ENCODE data around the gene DNAJC25. TPM values are rescaled to one million over a fixed set of nuclear protein-coding genes. Genes with fewer than 3 reads are reported as not detected.

Gene DNAJC25
- total RNA-seq, 1 experiment from 2014 or later, result 10.2 TPM

GRCh38 chr9:111674319-111674718 lies 43.2 kb downstream of the DNAJC25 start:
- CTCF ChIA-PET, result no interaction called here
- Histone ChIP-seq H3K9me3 (no peaks in the 10 kb centered on the region), H3K4me3 (ENCODE audit: low read depth, low read length) (no peak overlapping the region), H3K36me3 (ENCODE audit: control insufficient read depth, insufficient read depth, low read length) (0 out of 2 replicates have a peak, but pooled peaks cover 2% of the 10 kb centered on the region), H3K4me1 (no peaks in the 10 kb centered on the region), H3K27me3 (replicated peaks; ENCODE audit: control insufficient read depth, insufficient read depth, low read length) (no peaks in the 10 kb centered on the region)
- Mint-ChIP-seq H3K4me1 (ENCODE audit: low read depth, unreplicated experiment) (no peaks in the 10 kb centered on the region), H3K27ac (ENCODE audit: unreplicated experiment) (no peak overlapping the region), H3K4me3 (ENCODE audit: unreplicated experiment) (no peak overlapping the region), H3K36me3 (ENCODE audit: insufficient read depth, unreplicated experiment) (peaks cover 22% of the 10 kb centered on the region), H3K27me3 (ENCODE audit: insufficient read depth, unreplicated experiment) (no peaks in the 10 kb centered on the region), H3K9me3 (ENCODE audit: unreplicated experiment) (no peaks in the 10 kb centered on the region)
- TF ChIP-seq, protein P1, sequence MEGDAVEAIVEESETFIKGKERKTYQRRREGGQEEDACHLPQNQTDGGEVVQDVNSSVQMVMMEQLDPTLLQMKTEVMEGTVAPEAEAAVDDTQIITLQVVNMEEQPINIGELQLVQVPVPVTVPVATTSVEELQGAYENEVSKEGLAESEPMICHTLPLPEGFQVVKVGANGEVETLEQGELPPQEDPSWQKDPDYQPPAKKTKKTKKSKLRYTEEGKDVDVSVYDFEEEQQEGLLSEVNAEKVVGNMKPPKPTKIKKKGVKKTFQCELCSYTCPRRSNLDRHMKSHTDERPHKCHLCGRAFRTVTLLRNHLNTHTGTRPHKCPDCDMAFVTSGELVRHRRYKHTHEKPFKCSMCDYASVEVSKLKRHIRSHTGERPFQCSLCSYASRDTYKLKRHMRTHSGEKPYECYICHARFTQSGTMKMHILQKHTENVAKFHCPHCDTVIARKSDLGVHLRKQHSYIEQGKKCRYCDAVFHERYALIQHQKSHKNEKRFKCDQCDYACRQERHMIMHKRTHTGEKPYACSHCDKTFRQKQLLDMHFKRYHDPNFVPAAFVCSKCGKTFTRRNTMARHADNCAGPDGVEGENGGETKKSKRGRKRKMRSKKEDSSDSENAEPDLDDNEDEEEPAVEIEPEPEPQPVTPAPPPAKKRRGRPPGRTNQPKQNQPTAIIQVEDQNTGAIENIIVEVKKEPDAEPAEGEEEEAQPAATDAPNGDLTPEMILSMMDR (IDR thresholded peaks at IDR 0.05; ENCODE audit: insufficient read depth in 1 of 2, low read depth in 1 of 2, low read length in 1 of 2, severe bottlenecking in 1 of 2, unreplicated experiment in 1 of 2), result no peak
- POLR2A ChIA-PET, result interaction anchor here (0.7 kb wide), 1 partner anchor 14 kb away, joined by 3 read pairs; no protein-coding TSS in a partner anchor
- no TSS peak for BruUV-seq (replicated peaks)
- DNase-seq, result no peak
- intact Hi-C loops (cut with micrococcal nuclease; ENCODE audit: unreplicated experiment), result no loop called here

DNA sequence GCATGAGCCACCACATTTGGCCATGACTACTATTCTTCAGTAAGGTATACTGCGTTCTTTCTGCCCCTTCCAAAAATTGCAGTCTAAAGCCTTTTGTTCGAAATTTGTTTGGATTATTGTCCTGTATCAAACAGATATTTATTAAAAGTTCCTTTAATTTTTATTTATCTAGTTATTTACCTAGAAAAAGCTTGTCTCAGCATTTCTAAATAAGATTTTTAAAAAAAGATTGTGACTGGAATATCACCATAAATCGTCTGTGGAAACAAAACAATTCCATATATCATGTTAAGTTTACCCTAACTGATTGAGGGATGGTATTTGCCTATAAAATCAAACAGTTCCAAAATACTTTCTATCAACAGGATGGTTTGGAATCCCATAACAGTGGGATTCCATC lies 45.0 kb downstream of the DNAJC25 start:
- peaks cover 13% of the 10 kb centered on the region for H3K36me3 Mint-ChIP-seq (ENCODE audit: insufficient read depth, unreplicated experiment)
- H3K4me1 Mint-ChIP-seq (ENCODE audit: low read depth, unreplicated experiment), result no peaks in the 10 kb centered on the region
- no peaks in the 10 kb centered on the region for H3K9me3 ChIP-seq
- H3K9me3 Mint-ChIP-seq (ENCODE audit: unreplicated experiment), result no peaks in the 10 kb centered on the region
- TF ChIP-seq, protein P1 (IDR thresholded peaks at IDR 0.05; ENCODE audit: insufficient read depth in 1 of 2, low read depth in 1 of 2, low read length in 1 of 2, severe bottlenecking in 1 of 2, unreplicated experiment in 1 of 2), result no peak
- ChIA-PET POLR2A (no interaction called here), CTCF (no interaction called here)
- BruUV-seq (replicated peaks), result no TSS peak
- no peaks in the 10 kb centered on the region for H3K4me1 ChIP-seq
- DNase-seq, result no peak
- no peak overlapping the region for H3K4me3 ChIP-seq (ENCODE audit: low read depth, low read length)
- H3K4me3 Mint-ChIP-seq (ENCODE audit: unreplicated experiment), result no peak overlapping the region
- H3K27me3 Mint-ChIP-seq (ENCODE audit: insufficient read depth, unreplicated experiment), result no peaks in the 10 kb centered on the region
- intact Hi-C loops (cut with micrococcal nuclease; ENCODE audit: unreplicated experiment), result no loop called here
- H3K27me3 ChIP-seq (replicated peaks; ENCODE audit: control insufficient read depth, insufficient read depth, low read length), result no peaks in the 10 kb centered on the region
- H3K27ac Mint-ChIP-seq (ENCODE audit: unreplicated experiment), result no peak overlapping the region
- H3K36me3 ChIP-seq (ENCODE audit: control insufficient read depth, insufficient read depth, low read length), result 0 out of 2 replicates have a peak, but pooled peaks cover 2% of the 10 kb centered on the region

DNA sequence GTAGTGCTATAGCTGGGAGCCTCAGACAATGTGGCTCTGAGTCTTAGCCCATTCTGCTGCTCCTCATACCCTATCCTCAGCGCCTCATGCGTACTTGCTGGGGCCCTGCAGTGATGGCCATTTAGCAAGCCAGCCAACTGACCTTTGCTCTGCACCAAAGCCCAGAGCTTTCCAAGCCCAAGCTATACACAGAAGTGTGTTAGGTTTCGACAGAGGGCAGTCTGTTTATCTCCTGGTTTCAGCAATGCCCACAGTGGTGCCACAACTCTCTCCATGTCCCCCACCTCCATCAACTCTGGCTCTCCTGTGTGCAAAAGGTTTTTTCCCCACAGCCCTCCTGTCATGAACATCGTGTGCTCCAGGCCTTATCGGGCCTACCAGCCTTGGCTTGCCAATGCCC lies 47.2 kb downstream of the DNAJC25 start:
- H3K36me3 Mint-ChIP-seq (ENCODE audit: insufficient read depth, unreplicated experiment), result peaks cover 11% of the 10 kb centered on the region
- TF ChIP-seq, protein P1 (IDR thresholded peaks at IDR 0.05; ENCODE audit: insufficient read depth in 1 of 2, low read depth in 1 of 2, low read length in 1 of 2, severe bottlenecking in 1 of 2, unreplicated experiment in 1 of 2), result no peak
- H3K4me3 Mint-ChIP-seq (ENCODE audit: unreplicated experiment), result no peak overlapping the region
- CTCF ChIA-PET, result no interaction called here
- 0 out of 2 replicates have a peak, but pooled peaks cover 2% of the 10 kb centered on the region for H3K36me3 ChIP-seq (ENCODE audit: control insufficient read depth, insufficient read depth, low read length)
- intact Hi-C loops (cut with micrococcal nuclease; ENCODE audit: unreplicated experiment), result no loop called here
- H3K9me3 ChIP-seq, result no peaks in the 10 kb centered on the region
- H3K9me3 Mint-ChIP-seq (ENCODE audit: unreplicated experiment), result no peaks in the 10 kb centered on the region
- no peak overlapping the region for H3K4me3 ChIP-seq (ENCODE audit: low read depth, low read length)
- no peaks in the 10 kb centered on the region for H3K27me3 Mint-ChIP-seq (ENCODE audit: insufficient read depth, unreplicated experiment)
- no peak overlapping the region for H3K27ac Mint-ChIP-seq (ENCODE audit: unreplicated experiment)
- no peaks in the 10 kb centered on the region for H3K4me1 Mint-ChIP-seq (ENCODE audit: low read depth, unreplicated experiment)
- no TSS peak for BruUV-seq (replicated peaks)
- no peaks in the 10 kb centered on the region for H3K4me1 ChIP-seq
- DNase-seq, result peak in 1 of 2 experiments; percentile 19
- H3K27me3 ChIP-seq (replicated peaks; ENCODE audit: control insufficient read depth, insufficient read depth, low read length), result no peaks in the 10 kb centered on the region
- POLR2A ChIA-PET, result no interaction called here

All from Caco-2 (cell line).